Endodermal cell (in vitro differentiated cells): ENCODE measurements around the gene ROCK2. TPM values are rescaled to one million over a fixed set of nuclear protein-coding genes. Genes with fewer than 3 reads are reported as not detected.

Experiments used
- DNase-seq: peaks from one replicate; pipeline ENCODE4 v3.0.0-alpha.2; 2017
- H3K27ac ChIP-seq: 2 replicates; pipeline ENCODE4 v1.5.1; 2013; ENCODE audit warnings: mild to moderate bottlenecking, low read depth, low read length, moderate library complexity
- H3K27me3 ChIP-seq: 2 replicates; pipeline ENCODE4 v1.6.1; 2013; ENCODE audit warnings: mild to moderate bottlenecking, low read length, moderate library complexity; ENCODE audit not compliant: insufficient read depth, control insufficient read depth, poor library complexity, severe bottlenecking
- H3K36me3 ChIP-seq: 2 replicates; pipeline ENCODE4 v1.7.0; 2013; ENCODE audit warnings: mild to moderate bottlenecking, low read length, moderate library complexity; ENCODE audit not compliant: control insufficient read depth, insufficient read depth
- H3K4me1 ChIP-seq: one replicate; pipeline ENCODE4 v1.7.0; 2013; ENCODE audit warnings: low read length; ENCODE audit not compliant: control insufficient read depth, insufficient read depth
- H3K4me3 ChIP-seq: 2 replicates; pipeline ENCODE4 v1.5.1; 2013; ENCODE audit warnings: mild to moderate bottlenecking, low read length, moderate library complexity
- H3K9ac ChIP-seq: 2 replicates; pipeline ENCODE4 v1.6.1; 2013; ENCODE audit warnings: mild to moderate bottlenecking, low read length, moderate library complexity; ENCODE audit not compliant: poor library complexity, severe bottlenecking; ENCODE audit errors: extremely low read depth
- H3K9me3 ChIP-seq: 2 replicates; pipeline ENCODE4 v1.6.1; 2013; ENCODE audit warnings: mild to moderate bottlenecking, low read length, moderate library complexity; ENCODE audit not compliant: control insufficient read depth
- H3K27ac Mint-ChIP-seq: 2 replicates; pipeline ENCODE4 v1.8.0; 2020; ENCODE audit warnings: mixed read lengths
- H3K27me3 Mint-ChIP-seq: 2 replicates; pipeline ENCODE4 v1.8.0; 2021; ENCODE audit warnings: mild to moderate bottlenecking, mixed read lengths; ENCODE audit not compliant: insufficient read depth
- H3K36me3 Mint-ChIP-seq: 2 replicates; pipeline ENCODE4 v1.8.0; 2020; ENCODE audit warnings: low read depth, mixed read lengths
- H3K4me1 Mint-ChIP-seq: 2 replicates; pipeline ENCODE4 v1.8.0; 2020; ENCODE audit warnings: mixed read lengths
- H3K4me3 Mint-ChIP-seq: 2 replicates; pipeline ENCODE4 v1.8.0; 2020; ENCODE audit warnings: mild to moderate bottlenecking, moderate library complexity, mixed read lengths
- H3K9me3 Mint-ChIP-seq: 2 replicates; pipeline ENCODE4 v1.8.0; 2020; ENCODE audit warnings: mild to moderate bottlenecking, mixed read lengths
- WGBS, 2 experiments: methylation state at CpG; one replicate each; pipeline versions ENCODE4 v1.1.5 to v1.1.7; 2013; ENCODE audit warnings: missing lambda C conversion rate in 2 of 2, mixed read lengths in 1 of 2; ENCODE audit not compliant: insufficient coverage in 1 of 2, insufficient read length in 1 of 2; 5-methylcytosine and 5-hydroxymethylcytosine counted together
- total RNA-seq, 2 donors: library from RNA; stranded (reverse); fragmentation: NEBNext Ultra II Directional in 1 of 2; extraction: Animal tissue kit (Norgen Biotek cat#: 25700) in 1 of 2; gene quantifications; 2 replicates in 1 of 2; 3 replicates in 1 of 2; pipeline ENCODE4 v1.2.1, GENCODE V29; 2021
- TF ChIP-seq, protein P1 (sequence below): fragments of 200-600 bp; sonication (generic); conservative IDR thresholded peaks from 2 replicates; pipeline ENCODE4 v1.5.0; 2021; ENCODE audit warnings: antibody characterized with exemption, mild to moderate bottlenecking

The ROCK2 gene
- total RNA-seq, 2 donors from 2014 or later = 27.2 to 32.6 TPM

- WGBS, 2 experiments = 93 to 94% methylated on average over 8 to 10 of the region's 10 CpGs
- Histone ChIP-seq H3K4me3 (no peak overlapping the region), H3K4me1 (no peaks in the 10 kb centered on the region), H3K36me3 (no peaks in the 10 kb centered on the region), H3K9ac (no peak overlapping the region), H3K27me3 (no peaks in the 10 kb centered on the region), H3K27ac (no peak overlapping the region), H3K9me3 (no peaks in the 10 kb centered on the region)
- peaks cover 10% of the 10 kb centered on the region for H3K4me1 Mint-ChIP-seq
- H3K4me3 Mint-ChIP-seq = no peak overlapping the region
- H3K36me3 Mint-ChIP-seq = no peaks in the 10 kb centered on the region
- TF ChIP-seq, protein P1, sequence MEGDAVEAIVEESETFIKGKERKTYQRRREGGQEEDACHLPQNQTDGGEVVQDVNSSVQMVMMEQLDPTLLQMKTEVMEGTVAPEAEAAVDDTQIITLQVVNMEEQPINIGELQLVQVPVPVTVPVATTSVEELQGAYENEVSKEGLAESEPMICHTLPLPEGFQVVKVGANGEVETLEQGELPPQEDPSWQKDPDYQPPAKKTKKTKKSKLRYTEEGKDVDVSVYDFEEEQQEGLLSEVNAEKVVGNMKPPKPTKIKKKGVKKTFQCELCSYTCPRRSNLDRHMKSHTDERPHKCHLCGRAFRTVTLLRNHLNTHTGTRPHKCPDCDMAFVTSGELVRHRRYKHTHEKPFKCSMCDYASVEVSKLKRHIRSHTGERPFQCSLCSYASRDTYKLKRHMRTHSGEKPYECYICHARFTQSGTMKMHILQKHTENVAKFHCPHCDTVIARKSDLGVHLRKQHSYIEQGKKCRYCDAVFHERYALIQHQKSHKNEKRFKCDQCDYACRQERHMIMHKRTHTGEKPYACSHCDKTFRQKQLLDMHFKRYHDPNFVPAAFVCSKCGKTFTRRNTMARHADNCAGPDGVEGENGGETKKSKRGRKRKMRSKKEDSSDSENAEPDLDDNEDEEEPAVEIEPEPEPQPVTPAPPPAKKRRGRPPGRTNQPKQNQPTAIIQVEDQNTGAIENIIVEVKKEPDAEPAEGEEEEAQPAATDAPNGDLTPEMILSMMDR = no peak
- no peak overlapping the region for H3K27ac Mint-ChIP-seq
- H3K27me3 Mint-ChIP-seq = peaks cover 6% of the 10 kb centered on the region
- no peak for DNase-seq
- H3K9me3 Mint-ChIP-seq = no peaks in the 10 kb centered on the region
Measured at GRCh38 chr2:11370377-11371091, 26.1 kb upstream of the ROCK2 start.

DNA sequence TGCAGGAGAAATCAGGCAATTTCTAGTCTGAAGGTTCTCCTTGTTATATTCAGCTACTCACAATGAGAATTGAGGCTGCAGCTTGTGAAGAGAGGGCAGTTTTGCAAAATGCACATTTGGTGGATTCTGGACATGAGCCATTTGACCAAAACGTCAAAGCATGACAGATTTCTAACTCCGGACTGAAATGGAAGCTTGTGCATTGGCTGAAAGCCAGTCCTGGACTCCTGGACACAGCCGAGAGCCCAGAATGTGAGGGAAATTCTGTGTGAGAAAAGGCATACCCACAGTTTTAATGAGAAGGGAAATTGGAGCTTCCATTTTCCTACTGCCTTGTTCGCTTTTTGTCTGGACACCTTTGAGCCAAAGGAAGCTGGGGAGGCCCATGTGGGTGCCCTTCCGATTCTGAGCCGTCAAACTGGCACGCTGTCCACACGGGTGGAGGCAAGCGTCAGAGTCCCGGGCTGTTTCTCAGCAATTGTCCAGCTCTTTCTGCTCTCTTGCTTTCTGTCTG is 23.7 kb upstream of the ROCK2 start:
- Mint-ChIP-seq H3K4me1 (peaks cover 5% of the 10 kb centered on the region), H3K27ac (no peak overlapping the region), H3K4me3 (no peak overlapping the region), H3K36me3 (no peaks in the 10 kb centered on the region), H3K27me3 (peaks cover 6% of the 10 kb centered on the region), H3K9me3 (no peaks in the 10 kb centered on the region)
- Histone ChIP-seq H3K4me1 (no peaks in the 10 kb centered on the region), H3K4me3 (no peak overlapping the region), H3K9me3 (no peaks in the 10 kb centered on the region), H3K36me3 (no peaks in the 10 kb centered on the region), H3K27me3 (no peaks in the 10 kb centered on the region), H3K9ac (no peak overlapping the region), H3K27ac (no peak overlapping the region)
- no peak for DNase-seq
- 93 to 95% methylated on average over 10 of the region's 10 CpGs for WGBS, 2 experiments
- TF ChIP-seq, protein P1 = no peak

DNA sequence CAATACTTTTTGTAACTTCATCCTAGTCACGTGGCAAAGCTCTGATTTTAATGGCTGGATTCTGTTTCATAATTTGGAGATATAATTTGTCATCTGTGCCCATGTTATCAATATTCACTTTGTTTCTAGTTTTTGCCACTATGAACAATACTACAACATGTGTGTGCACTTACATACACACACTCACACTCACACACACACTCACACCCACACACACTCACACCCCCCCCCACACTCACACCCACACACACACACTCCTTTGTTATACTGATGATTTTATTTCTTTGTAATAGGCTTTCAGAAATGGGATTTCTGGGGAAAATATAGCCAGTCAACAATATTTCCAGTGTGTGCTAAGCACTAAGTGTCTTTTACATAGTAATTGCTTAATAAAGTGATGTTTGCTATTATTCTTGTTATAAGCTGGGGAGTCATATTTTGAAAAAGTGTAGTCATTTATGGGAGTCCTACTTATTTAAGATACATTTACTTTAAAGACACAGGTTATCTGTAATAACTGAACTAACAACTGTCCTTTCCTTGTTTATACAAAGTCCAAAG is 22.8 kb upstream of the ROCK2 start:
- Mint-ChIP-seq H3K27ac (no peak overlapping the region), H3K4me3 (no peak overlapping the region), H3K36me3 (no peaks in the 10 kb centered on the region), H3K9me3 (no peaks in the 10 kb centered on the region), H3K4me1 (peaks cover 5% of the 10 kb centered on the region), H3K27me3 (peaks cover 4% of the 10 kb centered on the region)
- H3K9me3 ChIP-seq = no peaks in the 10 kb centered on the region
- no peaks in the 10 kb centered on the region for H3K27me3 ChIP-seq
- TF ChIP-seq, protein P1 = no peak
- H3K4me3 ChIP-seq = no peak overlapping the region
- no peak overlapping the region for H3K9ac ChIP-seq
- no peak for DNase-seq
- no peak overlapping the region for H3K27ac ChIP-seq
- 100% methylated on average over 1 of the region's 1 CpG for WGBS, 2 experiments
- no peaks in the 10 kb centered on the region for H3K36me3 ChIP-seq
- no peaks in the 10 kb centered on the region for H3K4me1 ChIP-seq
